OCI-LY7 (cell line): ENCODE data around the gene SPAG9.

Experiments
- CTCF ChIP-seq: fragments of 200-600 bp; sonication (generic); conservative IDR thresholded peaks from 2 replicates; pipeline ENCODE4 v1.5.1; 2014; ENCODE audit warnings: mild to moderate bottlenecking, antibody characterized with exemption, low read length, moderate library complexity, mixed read lengths
- EZH2phosphoT487 ChIP-seq: fragments of 200-600 bp; sonication (generic); IDR thresholded peaks from 2 replicates; pipeline ENCODE4 v1.6.1; 2018; ENCODE audit warnings: low read depth, borderline replicate concordance, mild to moderate bottlenecking, mixed run types, antibody characterized with exemption, low read length, moderate library complexity, mixed read lengths

GRCh38 chr17:50961282-50962220 lies 159.1 kb downstream of the SPAG9 start:
- no peak for TF ChIP-seq CTCF
- no peak for TF ChIP-seq EZH2phosphoT487
